Stimulated activated CD8-positive, alpha-beta memory T cell treated with anti-CD3 and anti-CD28 coated beads, Interleukin-4, amount 100 ng/mL, for 1 hour (primary cell): ENCODE measurements around the gene IPO9.
"Not testable (repeated sequence)": the region's sequence is repeated elsewhere in the genome, so short reads cannot be mapped to it uniquely, and the experiment has no call there.

Experiments used
- DNase-seq, 2 donors: peaks; one replicate each; pipeline ENCODE4 v3.0.0-alpha.2; 2020; ENCODE audit warnings: low read depth in 2 of 2, low spot score in 1 of 2

IPO9 gene

GRCh38 chr1:201847150-201847549 lies 18.2 kb downstream of the IPO9 start:
- DNase-seq = no peak

DNA sequence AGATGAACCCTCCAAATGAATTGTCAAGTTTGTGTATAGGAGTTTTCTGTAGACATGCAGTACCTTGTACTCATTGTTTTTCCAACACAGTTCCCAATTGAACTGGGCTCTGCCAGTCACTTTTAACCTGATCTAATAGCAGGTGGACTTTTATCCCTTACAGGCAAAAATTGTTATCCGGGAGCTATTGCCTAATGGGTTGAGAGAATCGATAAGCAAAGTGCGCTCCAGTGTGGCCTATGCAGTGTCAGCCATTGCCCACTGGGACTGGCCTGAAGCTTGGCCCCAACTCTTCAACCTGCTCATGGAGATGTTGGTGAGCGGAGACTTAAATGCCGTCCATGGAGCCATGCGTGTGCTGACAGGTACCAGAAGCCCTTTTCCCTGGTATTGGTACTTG lies 19.3 kb downstream of the IPO9 start:
- DNase-seq = no peak

GRCh38 chr1:201849372-201850052 lies 20.6 kb downstream of the IPO9 start:
- no peak for DNase-seq

- no peak for DNase-seq
Measured at GRCh38 chr1:201850053-201850397, 21.1 kb downstream of the IPO9 start.

DNA sequence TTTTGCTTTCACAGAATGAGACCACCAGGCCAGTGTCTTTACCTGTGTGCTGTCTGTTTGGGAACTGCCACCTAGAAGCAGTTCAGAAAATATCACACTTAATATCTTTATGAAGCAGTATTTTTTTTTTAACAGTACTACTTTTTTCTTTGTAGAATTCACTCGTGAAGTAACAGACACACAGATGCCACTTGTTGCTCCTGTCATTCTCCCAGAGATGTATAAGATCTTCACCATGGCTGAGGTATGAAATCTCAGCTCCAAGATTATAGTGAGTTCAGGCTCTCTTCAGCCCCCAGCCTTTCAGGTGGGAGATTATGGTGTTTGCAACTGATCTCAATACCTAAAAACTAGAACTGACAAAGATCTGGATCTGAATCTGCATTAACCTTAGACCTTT lies 23.0 kb downstream of the IPO9 start:
- no peak for DNase-seq

DNA sequence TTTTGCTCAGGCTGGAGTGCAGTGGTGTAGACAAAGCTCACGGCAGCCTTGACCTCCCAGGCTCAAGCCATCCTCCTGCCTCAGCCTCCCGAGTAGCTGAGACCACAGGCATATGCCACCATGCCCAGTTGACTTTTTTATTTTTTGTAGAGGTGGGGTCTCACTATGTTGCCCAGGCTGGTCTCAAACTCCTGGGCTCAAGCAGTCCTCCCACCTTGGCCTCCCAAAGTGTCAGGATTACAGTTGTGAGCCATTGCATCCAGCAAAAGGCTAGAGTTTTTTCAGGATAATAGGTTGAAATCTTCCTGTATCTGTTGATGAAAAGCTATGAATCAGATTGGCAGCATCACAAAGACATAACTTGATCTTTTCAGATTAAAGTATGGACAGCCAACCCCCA lies 27.8 kb downstream of the IPO9 start:
- DNase-seq = not testable (repeated sequence)

- DNase-seq = no peak
Measured at GRCh38 chr1:201859424-201859823, 30.5 kb downstream of the IPO9 start.

DNA sequence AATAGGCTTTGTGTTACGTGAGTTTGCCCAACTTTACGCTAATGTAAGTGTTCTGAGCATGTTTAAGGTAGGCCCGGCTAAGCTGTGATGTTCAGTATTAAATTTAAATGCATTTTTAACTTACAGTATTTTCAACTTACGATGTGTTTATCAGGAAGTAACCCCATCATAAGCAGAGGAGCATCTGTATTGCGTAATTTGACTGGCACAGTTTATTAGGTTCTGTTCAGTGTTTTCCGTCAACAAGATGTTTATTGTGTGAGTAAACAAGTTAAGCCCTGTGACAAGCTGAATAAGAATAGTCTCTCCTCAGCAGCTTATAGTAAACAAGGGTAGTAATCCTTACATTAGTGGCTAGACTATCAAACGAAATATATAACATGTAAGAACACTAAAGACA lies 32.5 kb downstream of the IPO9 start:
- no peak for DNase-seq

GRCh38 chr1:201870397-201870796 lies 41.4 kb downstream of the IPO9 start:
- no peak for DNase-seq

- DNase-seq = no peak
Measured at GRCh38 chr1:201874672-201875071, 45.7 kb downstream of the IPO9 start.

GRCh38 chr1:201876148-201876818 lies 47.3 kb downstream of the IPO9 start:
- no peak for DNase-seq

DNA sequence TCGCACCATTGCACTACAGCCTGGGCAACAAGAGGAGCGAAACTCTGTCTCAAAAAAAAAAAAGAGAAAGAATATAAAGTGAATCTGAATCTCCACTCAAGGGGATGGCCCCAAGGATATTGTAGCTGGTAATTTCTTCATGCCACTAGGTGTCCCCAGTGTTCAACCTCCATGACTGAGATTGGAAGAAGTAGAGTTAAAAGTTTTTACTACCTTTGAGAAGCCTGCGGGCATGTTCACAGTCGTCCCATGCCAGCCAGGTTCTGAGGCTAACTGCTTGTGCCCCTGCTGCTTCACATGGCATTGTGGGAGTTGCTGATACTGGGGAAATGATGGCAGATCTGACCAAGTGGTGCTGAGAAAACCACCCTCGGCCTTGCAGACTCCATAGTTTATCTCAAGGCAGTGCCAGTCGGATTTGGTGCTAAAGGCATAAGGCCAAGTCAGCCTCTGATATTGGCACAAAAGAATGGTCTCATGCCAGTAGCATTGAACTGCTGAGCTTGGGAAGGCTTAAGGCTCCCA lies 49.0 kb downstream of the IPO9 start:
- no peak for DNase-seq

- DNase-seq = no peak
Measured at GRCh38 chr1:201880928-201881571, 52.1 kb downstream of the IPO9 start.

GRCh38 chr1:201881617-201882016 lies 52.7 kb downstream of the IPO9 start:
- DNase-seq = no peak

GRCh38 chr1:201882665-201883132 lies 53.7 kb downstream of the IPO9 start:
- no peak for DNase-seq

DNA sequence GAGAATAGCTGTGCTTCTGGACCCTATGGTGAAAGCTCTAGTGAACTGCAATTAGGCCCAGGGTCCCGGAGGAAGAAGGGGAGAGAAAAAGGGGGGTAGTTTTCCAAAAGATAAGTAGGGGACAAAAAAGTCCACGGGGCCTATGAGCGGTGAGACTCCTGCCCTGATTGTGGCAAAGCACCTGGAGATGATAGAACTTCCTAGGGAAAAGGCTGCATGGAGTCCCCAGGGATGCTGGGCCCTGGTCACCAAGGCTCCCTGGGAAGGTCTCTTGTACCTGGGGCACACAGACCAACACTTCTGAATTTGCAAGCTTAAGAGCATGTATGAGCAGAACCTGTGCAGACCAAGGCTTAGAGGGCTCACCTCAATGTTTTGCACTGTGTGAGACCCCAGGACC lies 54.3 kb downstream of the IPO9 start:
- DNase-seq = no peak

DNA sequence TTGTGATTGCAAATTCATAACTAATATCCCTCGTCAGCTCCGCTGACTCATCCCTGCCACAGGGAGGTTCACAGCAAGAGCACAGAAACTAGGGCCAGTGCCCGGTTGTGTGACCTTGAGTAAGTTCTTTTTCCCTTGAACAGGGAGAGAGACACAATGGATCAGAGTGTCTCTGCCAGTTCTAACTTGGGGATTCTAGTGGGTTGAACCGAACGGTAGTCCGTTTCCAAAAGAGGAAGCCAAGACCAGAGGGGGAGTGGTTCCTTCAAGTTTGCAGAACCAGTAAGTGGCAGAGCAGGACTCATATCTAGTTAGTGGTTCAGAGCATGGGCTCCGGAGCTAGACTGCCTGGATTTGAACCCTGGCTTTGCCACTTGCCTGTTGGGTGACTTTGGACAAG lies 54.8 kb downstream of the IPO9 start:
- DNase-seq = no peak

DNA sequence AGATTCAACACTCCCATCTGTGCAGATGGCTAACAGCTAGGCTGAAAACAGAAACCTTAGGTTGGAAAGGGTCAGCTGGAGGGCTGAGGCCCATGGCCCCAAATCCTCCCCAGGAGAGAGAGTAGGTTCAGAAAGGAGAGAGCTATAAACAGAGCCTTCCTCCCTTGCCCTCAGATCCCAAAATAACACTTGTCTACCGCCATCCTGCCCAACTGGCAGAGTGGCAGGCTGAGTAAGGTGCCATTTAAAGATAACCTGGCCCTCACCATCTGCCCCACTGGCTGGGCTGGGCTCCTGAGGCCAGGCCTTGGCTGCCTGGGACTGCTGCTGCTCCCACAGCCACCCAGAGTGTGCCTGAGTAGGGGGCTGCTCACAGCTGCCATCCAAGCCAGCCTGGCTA lies 55.5 kb downstream of the IPO9 start:
- DNase-seq = no peak

GRCh38 chr1:201885531-201886075 lies 56.6 kb downstream of the IPO9 start:
- no peak for DNase-seq

DNA sequence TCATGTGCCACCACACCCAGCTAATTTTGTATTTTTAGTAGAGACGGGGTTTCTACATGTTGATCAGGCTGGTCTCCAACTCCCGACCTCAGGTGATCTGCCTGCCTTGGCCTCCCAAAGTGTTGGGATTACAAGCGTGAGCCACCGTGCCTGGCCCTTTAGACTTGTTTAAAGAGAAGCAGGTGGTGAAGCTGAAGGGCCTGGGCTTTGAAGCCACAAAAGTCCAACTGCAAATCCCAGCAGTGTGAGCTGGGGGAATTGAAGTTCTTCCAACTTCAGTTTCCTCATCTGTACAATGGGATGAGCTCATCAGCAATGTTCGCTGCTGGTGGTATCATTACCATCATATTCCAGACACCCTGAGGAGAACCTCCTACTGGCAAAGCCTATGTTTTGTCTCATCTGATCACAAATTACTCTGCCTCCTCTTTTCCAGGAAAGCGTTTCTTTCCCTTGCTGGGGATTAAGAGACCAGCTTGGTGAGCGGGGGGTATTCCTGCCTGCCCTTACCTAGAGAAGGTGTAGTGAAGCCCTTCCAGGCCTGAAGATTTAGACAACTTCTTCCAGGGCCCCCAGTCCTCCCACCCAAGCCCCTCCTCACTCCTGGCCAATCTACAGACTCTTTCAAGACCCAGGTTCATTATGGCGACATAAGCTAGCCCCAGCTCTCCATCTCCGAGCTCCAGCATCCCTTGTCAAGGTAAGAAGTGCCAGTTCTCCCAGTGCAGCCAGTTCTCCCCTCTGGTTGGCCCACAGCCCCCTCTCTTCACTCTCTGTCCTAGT lies 57.3 kb downstream of the IPO9 start:
- DNase-seq = no peak
